Inferior parietal cortex (tissue), 1 donor: ENCODE results near the gene POTEE.
"Not testable (repeated sequence)": the region's sequence is repeated elsewhere in the genome, so short reads cannot be mapped to it uniquely, and the experiment has no call there.

Experiments
- DNase-seq: peaks from one replicate; pipeline ENCODE4 v3.0.0-alpha.2; 2016; ENCODE audit errors: extremely low spot score

The POTEE gene

DNA sequence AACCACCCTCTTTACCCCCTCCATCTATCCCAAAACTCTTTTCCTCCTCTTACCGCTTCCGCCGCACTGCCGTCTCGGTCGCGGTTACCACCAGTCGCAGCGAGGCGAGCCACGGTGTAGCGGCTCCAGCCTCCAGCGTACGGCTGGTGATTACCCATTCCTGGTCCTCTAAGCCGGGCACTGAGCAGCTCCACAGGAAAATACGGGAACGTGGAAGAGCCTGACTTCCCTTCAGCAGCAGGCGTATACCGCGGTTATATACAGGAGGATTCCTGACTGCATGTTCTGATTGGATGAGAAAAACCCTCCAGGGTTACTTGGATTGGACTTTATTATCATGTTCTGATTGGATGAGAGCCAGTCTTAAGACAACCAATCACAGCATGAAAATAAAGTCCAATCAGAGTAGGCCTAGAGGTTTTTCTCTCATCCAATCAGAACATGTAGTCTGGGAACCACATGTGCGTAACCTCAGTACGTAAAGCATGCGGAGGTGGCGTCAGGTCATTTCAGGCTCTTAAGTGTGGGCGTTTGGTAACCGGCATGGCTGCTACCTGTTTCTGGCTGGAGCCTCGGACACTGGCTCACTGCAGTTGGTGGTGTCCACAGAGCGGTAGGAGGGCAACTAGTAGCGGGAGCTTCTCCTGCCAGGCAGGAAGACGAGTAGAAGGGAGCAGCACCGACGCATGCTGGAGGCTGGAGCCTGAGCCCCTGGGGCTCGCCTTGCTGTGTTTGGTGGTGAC lies at the start of gene POTEE:
TSS of gene POTEE (plus strand) at position 507 of the 743 bp plus-strand sequence. CDS start 8,867 bp downstream, outside the sequence.
- not testable (repeated sequence) for DNase-seq

GRCh38 chr2:131165562-131165961 lies 43.8 kb upstream of the POTEE start:
- DNase-seq = not testable (repeated sequence)

GRCh38 chr2:131168538-131168937 lies 40.8 kb upstream of the POTEE start:
- DNase-seq = no peak

- not testable (repeated sequence) for DNase-seq
These were observed 31.3 kb upstream of the POTEE start for GRCh38 chr2:131178050-131178449.

- DNase-seq = not testable (repeated sequence)
These were observed 30.5 kb upstream of the POTEE start for GRCh38 chr2:131178721-131179418.

DNA sequence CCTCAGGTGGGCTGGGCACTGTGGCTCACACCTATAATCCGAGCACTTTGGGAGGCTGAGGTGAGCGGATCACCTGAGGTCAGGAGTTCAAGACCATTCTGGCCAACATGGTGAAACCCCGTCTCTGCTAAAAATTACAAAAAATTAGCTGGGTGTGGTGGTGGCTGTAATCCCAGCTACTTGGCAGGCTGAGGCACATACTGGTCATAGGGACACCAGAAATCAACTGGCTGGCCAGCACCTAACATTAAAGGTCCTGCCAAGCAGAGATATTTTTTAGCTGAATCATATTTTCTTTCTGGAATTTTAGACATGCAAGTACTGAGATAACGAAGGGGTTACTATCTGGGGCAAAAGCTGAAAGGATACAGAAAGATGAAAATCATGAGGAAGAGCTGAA lies 27.9 kb upstream of the POTEE start:
- not testable (repeated sequence) for DNase-seq

DNA sequence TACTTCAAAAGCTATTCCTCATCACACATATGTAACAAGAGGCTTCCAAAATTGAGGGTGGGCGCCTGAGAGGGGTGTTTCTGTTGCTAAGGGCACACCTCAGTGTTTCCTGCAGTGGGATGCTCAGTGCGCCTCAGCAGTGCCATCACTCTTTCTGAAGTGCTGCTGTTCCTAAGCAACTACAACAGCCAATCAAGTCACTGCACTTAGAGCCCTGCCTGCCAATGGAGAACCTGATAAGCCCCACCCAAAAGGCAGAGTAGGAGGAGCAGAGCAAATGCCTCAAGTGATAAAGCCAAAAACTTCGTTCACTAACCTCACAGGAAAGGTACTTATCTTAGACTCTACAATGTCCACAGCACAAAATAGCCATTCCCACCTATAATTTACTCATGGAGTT lies 15.9 kb upstream of the POTEE start:
- not testable (repeated sequence) for DNase-seq

DNA sequence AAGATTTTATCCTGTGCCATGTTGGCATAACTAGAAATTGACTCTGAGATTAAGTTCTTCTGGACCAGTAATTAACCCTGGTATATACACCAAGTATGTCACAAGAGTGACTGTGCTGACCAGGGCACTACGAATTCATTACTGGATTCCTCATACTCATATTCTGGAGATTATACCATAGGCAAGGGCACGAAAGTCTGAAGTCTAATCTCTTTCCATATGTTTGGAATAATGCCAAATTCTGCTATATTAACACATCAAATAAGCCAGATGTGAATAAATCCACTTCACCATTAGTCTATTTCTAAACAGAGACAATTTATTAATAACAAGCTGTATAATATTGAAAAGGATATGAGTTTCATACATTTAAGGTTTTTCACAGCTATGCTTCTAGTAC lies 13.2 kb upstream of the POTEE start:
- not testable (repeated sequence) for DNase-seq

- DNase-seq = no peak
These were observed 8.2 kb upstream of the POTEE start for GRCh38 chr2:131201098-131201497.

DNA sequence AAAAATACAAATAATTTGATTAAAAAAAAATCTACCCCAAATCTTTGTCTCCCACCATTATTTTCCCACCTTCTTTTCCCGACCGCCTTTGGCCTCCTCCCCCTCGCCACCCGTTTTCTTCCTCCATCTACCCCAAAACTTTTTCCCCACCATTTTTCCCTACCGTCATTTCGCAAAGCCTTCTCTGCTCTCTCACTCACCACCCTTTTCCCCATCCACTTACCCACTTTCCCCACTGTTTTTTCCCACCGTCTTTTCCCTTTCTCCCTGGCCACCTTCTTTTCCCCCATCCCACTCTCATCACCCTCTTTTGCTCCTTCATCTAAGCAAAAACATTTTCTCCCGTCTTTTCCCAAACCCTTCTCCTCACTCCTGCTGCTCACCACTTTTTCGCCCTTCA lies 1.5 kb upstream of the POTEE start:
- not testable (repeated sequence) for DNase-seq

GRCh38 chr2:131209773-131210104 lies 403 bp downstream of the POTEE start:
- DNase-seq = not testable (repeated sequence)

DNA sequence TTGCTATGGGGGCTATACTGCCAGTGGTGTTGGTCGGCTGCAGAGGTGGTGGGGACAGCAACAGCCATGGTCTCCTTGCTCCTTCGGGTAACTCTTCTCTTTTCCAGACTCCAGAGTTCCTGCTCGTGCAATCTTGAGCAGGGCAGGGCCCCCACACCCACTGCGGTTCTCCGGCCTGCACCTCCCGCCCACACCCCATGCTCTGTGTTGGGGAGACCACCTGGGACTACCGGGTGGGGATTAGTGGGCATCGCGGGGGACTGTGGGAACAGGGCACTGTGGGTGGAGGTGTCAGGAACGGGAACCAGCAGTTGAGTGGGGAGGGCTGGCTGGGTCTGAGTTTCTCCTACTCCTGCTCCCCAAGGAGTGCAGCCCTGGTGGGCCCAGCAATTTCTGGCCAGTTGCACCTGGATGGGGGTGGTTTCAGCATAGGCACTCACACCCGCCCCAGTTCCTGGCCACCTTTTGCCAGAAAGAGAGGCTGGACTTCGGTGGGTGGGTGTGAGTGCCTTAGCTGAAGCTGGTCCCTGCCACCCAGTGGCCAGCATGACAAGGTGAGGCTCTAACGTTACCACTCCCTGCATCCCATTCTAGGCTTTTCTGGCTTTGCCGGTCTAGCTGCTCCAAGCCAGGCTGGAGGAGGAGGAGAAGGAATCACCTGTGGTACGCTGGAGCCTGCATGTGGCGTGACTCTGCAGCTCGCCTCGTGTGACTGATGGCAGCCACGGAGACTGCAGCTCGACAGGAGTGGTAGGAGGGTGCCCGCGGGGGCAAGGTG lies 1.3 kb downstream of the POTEE start:
- DNase-seq = not testable (repeated sequence)

DNA sequence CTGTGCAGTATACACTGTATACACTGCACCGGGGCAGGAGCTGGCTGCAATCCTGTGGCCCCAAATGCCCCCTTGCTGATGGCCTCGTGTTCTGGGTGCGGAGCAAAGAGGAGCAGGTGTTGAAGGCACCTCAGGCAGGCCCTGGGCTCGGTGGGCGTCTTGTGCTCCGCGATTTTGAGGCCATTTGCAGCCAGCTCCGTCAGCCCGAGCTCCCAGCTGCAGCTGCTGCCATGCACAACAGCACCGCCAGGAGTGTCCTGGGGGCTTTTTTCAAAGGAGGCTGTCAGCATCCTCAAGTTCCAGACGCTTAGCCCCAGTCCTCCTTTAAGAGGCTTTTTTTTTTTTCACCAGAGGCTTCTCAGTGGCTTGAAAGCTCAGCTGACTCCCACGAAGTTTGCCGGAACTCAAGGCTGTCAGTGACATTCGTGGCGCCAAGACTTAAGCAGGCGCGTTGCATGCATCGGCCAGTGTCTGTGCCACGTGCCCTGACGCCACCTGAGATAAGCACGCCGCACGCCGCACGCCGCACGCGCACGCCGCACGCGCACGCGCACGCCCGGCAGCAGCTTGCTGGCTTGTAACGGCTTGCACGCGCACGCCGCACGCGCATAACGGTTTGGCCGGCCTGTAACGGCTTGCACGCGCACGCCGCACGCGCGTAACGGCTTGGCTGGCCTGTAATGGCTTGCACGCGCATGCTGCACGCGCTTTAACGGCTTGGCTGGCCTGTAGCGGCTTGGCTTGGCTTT lies 8.1 kb downstream of the POTEE start:
- not testable (repeated sequence) for DNase-seq

- DNase-seq = not testable (repeated sequence)
These were observed 26.5 kb downstream of the POTEE start for GRCh38 chr2:131235543-131236449.
